Measurements from ENCODE around the gene ARHGDIB. TPM values are rescaled to one million over a fixed set of nuclear protein-coding genes. Genes with fewer than 3 reads are reported as not detected.
A peak's percentile ranks its signal among the peaks of the same experiment; 100 is the strongest.

ARHGDIB gene
- total RNA-seq, 2 donors from 2014 or later, result 0.66 to 0.95 TPM

- no peaks in the 10 kb centered on the region for H3K36me3 ChIP-seq (ENCODE audit: control insufficient read depth, insufficient read depth, low read length)
- H3K4me1 Mint-ChIP-seq, result peaks cover 3% of the 10 kb centered on the region
- no peak overlapping the region for H3K9ac ChIP-seq (ENCODE audit: extremely low read depth, low read length, poor library complexity, severe bottlenecking)
- peaks cover 3% of the 10 kb centered on the region for H3K4me1 ChIP-seq (ENCODE audit: control insufficient read depth, insufficient read depth, low read length)
- peak; percentile 20 for TF ChIP-seq CTCF (conservative IDR thresholded peaks at IDR 0.05)
- H3K4me3 ChIP-seq (ENCODE audit: low read length), result no peak overlapping the region
- H3K9me3 ChIP-seq (ENCODE audit: control insufficient read depth, low read length), result no peaks in the 10 kb centered on the region
- no peaks in the 10 kb centered on the region for H3K36me3 Mint-ChIP-seq (ENCODE audit: low read depth)
- WGBS, 2 experiments (ENCODE audit: insufficient coverage in 1 of 2, insufficient read length in 1 of 2), result 78 to 79% methylated on average over 1 to 4 of the region's 4 CpGs
- H3K4me3 Mint-ChIP-seq, result no peak overlapping the region
- no peak for DNase-seq
- H3K9me3 Mint-ChIP-seq, result peaks cover 8% of the 10 kb centered on the region
- no peaks in the 10 kb centered on the region for H3K27me3 ChIP-seq (ENCODE audit: control insufficient read depth, insufficient read depth, low read length, poor library complexity, severe bottlenecking)
- H3K27me3 Mint-ChIP-seq (ENCODE audit: insufficient read depth), result no peaks in the 10 kb centered on the region
- no peak overlapping the region for H3K27ac ChIP-seq (ENCODE audit: low read depth, low read length)
- H3K27ac Mint-ChIP-seq, result no peak overlapping the region
Measured at GRCh38 chr12:14986449-14986848, 25.0 kb upstream of the ARHGDIB start.

- Mint-ChIP-seq H3K4me1 (peaks cover 3% of the 10 kb centered on the region), H3K4me3 (no peak overlapping the region), H3K9me3 (no peaks in the 10 kb centered on the region), H3K27me3 (ENCODE audit: insufficient read depth) (no peaks in the 10 kb centered on the region), H3K27ac (no peak overlapping the region), H3K36me3 (ENCODE audit: low read depth) (no peaks in the 10 kb centered on the region)
- no peak for DNase-seq
- H3K27me3 ChIP-seq (ENCODE audit: control insufficient read depth, insufficient read depth, low read length, poor library complexity, severe bottlenecking), result no peaks in the 10 kb centered on the region
- no peaks in the 10 kb centered on the region for H3K36me3 ChIP-seq (ENCODE audit: control insufficient read depth, insufficient read depth, low read length)
- H3K4me1 ChIP-seq (ENCODE audit: control insufficient read depth, insufficient read depth, low read length), result peaks cover 3% of the 10 kb centered on the region
- H3K9ac ChIP-seq (ENCODE audit: extremely low read depth, low read length, poor library complexity, severe bottlenecking), result no peak overlapping the region
- TF ChIP-seq CTCF (conservative IDR thresholded peaks at IDR 0.05), result no peak
- no peak overlapping the region for H3K27ac ChIP-seq (ENCODE audit: low read depth, low read length)
- no peak overlapping the region for H3K4me3 ChIP-seq (ENCODE audit: low read length)
- H3K9me3 ChIP-seq (ENCODE audit: control insufficient read depth, low read length), result no peaks in the 10 kb centered on the region
- WGBS, 2 experiments (ENCODE audit: insufficient coverage in 1 of 2, insufficient read length in 1 of 2), result 83 to 88% methylated on average over 1 of the region's 1 CpG
Measured at GRCh38 chr12:14984766-14985285, 23.4 kb upstream of the ARHGDIB start.

- H3K4me3 ChIP-seq (ENCODE audit: low read length), result no peak overlapping the region
- no peak overlapping the region for H3K27ac ChIP-seq (ENCODE audit: low read depth, low read length)
- no peaks in the 10 kb centered on the region for H3K27me3 ChIP-seq (ENCODE audit: control insufficient read depth, insufficient read depth, low read length, poor library complexity, severe bottlenecking)
- H3K9ac ChIP-seq (ENCODE audit: extremely low read depth, low read length, poor library complexity, severe bottlenecking), result no peak overlapping the region
- H3K27me3 Mint-ChIP-seq (ENCODE audit: insufficient read depth), result no peaks in the 10 kb centered on the region
- peaks cover 3% of the 10 kb centered on the region for H3K4me1 ChIP-seq (ENCODE audit: control insufficient read depth, insufficient read depth, low read length)
- peaks cover 3% of the 10 kb centered on the region for H3K4me1 Mint-ChIP-seq
- H3K27ac Mint-ChIP-seq, result no peak overlapping the region
- H3K9me3 ChIP-seq (ENCODE audit: control insufficient read depth, low read length), result no peaks in the 10 kb centered on the region
- no peak for TF ChIP-seq CTCF (conservative IDR thresholded peaks at IDR 0.05)
- no peaks in the 10 kb centered on the region for H3K9me3 Mint-ChIP-seq
- no peak overlapping the region for H3K4me3 Mint-ChIP-seq
- 82% methylated on average over 1 of the region's 1 CpG; no CpG with 5 or more reads in 1 of the 2 experiments for WGBS, 2 experiments (ENCODE audit: insufficient coverage in 1 of 2, insufficient read length in 1 of 2)
- no peak for DNase-seq
- no peaks in the 10 kb centered on the region for H3K36me3 ChIP-seq (ENCODE audit: control insufficient read depth, insufficient read depth, low read length)
- H3K36me3 Mint-ChIP-seq (ENCODE audit: low read depth), result no peaks in the 10 kb centered on the region
Measured at GRCh38 chr12:14984036-14984435, 22.6 kb upstream of the ARHGDIB start.

Measured in endodermal cell (in vitro differentiated cells).